Measurements from ENCODE around the gene MRLN.
"Not testable (repeated sequence)": the region's sequence is repeated elsewhere in the genome, so short reads cannot be mapped to it uniquely, and the experiment has no call there.

GRCh38 chr10:59785476-59785875 is 32.2 kb upstream of the MRLN start:
- TF ChIP-seq CTCF, POLR2A (IDR thresholded peaks at IDR 0.05): not testable (repeated sequence)

Data from esophagus squamous epithelium (tissue), 4 donors.